A549 treated with AZD9567 at 1 μM for 4 hours (cell line): ENCODE results near the gene NFKB2. TPM values are rescaled to one million over a fixed set of nuclear protein-coding genes. Genes with fewer than 3 reads are reported as not detected.

Experiments used
- total RNA-seq: library from RNA; stranded (reverse); fragments of 200-300 nt; extraction: Qiagen RNA extraction; gene quantifications from 5 replicates; pipeline ENCODE4 v1.2.3, GENCODE V29; 2022; ENCODE audit not compliant: insufficient read depth

Gene NFKB2
- total RNA-seq = 41.6 to 72.1 TPM (median 51.9 TPM) in 5 replicates

DNA sequence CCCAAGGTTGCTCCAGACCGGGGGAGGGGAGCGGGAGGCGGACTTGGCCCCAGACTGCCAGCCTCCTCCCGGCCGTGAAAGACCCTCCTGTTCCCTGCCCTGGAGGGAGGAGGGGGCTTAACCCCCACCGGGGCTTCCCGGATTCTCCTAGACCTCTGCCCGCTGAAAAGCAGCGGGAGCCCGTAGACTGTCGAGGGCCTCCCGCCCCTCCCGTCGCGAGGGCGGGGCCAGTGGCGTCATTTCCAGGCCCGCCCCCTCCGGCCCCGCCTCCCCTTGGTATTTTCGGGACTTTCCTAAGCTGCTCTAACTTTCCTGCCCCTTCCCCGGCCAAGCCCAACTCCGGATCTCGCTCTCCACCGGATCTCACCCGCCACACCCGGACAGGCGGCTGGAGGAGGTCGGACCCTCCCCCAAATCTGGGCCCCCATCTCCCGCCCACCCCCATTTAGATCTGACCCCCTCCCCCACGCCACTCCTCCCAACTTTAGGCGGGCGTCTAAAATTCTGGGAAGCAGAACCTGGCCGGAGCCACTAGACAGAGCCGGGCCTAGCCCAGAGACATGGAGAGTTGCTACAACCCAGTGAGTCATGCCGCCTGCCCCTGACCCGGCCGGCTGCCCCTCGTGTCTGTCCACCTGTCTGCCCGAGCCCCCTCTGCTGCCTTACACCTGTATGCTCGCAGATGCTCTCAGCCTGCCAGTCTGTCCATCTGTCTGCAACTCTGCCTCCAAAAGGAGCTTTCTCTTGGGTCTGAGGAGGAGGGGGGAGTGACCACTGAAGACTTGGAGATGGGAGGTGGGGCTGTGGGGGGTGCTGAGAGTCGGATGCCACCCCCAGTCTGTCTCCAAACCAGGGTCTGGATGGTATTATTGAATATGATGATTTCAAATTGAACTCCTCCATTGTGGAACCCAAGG lies at the start of gene NFKB2:
TSS of gene NFKB2 (plus strand) at position 306 of the 917 bp plus-strand sequence. CDS start at position 561, 255 bp downstream.

DNA sequence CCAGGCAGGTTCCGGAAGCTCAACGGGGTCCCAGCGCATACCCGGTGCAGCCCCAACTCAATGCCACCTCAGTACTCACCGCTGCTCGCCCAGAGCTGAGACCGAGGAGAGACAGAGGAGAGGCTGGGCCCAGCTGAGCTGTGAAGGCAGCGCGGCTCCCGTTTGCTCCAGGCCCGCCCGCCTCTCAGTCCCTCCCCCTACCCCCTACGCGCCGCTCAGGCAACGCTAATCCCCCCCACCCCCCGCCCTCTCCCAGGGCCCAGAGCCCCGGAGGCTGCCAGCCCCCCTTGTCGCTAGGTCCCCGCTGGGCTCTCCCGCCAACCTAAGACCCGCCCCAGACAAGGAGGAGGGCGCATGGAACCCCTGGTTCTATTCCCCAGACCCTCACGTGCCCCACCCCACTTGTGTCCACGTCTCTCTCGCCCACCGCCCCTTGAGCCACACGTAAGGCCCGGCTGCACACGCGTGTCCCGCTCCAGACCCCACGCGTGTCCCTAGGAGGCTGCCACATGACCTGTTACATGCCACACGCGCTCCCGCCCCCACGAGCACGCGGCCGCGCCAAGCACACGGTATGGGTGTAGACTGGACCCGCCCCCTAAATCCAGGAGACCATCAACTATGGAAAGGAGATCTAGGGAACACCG lies 23.2 kb downstream of the NFKB2 start, which contains the start of gene PSD:
TSS of gene PSD (minus strand) at position 164 of the 647 bp plus-strand sequence. CDS start 1,747 bp downstream, outside the sequence.

DNA sequence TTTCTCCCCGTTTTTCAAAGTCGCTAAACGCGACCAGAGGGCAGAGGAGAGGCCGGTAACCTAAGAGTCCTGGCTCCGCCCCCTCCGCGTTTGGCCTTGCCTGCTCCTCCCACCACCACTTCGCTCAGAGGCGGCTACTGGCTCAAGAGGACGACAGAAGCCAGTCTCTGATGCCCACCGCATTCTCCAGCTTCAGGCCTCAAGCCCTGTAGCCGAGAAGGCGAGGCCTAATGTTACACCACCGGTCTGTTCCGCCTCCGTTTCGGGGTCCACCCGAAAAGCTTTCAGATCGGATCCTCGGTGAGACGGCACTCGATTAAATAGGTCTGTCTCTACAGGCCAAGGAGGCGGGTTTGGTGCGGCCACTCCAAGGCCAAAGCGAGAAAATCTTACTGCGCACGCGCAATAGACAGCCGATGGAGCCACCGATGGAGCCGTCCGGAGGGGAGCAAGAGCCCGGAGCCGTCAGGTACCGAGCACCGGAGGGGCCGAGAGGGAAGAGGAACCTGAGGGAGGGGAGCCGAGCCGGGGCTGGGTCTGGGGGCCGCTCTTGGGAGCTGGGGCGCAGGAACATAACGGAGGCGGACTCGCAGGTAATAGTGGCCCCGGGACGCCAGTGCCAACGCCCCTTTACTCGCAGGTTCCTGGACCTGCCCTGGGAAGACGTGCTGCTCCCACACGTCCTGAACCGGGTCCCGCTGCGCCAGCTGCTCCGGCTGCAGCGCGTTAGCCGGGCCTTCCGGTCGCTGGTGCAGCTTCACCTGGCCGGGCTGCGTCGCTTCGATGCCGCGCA lies 25.4 kb downstream of the NFKB2 start, which contains the start of gene FBXL15:
TSS of gene FBXL15 (plus strand) at position 123 of the 793 bp plus-strand sequence. CDS start at position 417, 294 bp downstream.

DNA sequence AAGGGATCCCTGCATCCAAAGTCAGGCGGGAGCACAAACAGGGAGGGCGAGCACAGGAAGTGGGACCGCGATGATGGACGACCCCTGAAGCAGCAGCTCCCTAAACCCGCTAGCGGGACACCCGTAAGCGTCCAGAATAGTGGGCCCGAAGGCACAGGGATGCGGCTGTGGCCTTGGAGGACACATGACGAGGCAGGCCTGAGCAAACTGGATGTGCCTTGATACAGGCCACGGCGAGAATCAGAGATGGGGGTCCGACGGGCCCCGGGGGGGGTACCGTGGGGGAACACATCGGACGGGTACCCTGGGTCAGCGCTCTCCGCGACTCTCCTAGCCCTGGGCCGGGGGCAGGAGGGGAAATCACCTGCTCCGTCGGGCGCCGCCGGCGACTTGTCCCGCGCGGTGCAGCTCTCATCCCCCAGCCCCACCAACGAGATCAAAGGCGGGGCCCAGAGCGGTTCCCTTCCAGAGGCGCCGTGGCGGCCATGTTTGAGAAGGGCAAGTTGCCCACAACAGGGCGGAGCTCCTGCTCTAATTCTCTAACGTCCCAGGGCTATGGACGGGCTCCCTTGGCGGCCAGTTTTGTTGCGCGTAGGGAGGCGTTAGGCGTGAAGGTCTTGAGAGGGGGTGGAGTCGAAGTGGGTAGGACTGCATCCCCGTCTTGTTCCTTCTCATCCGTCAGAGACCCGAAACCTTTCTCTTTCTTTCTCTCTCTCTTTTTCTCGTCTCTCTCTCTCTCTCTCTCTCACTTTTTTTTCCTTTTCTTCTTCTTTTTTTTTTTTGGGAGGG lies 36.9 kb downstream of the NFKB2 start, which contains the start of gene CUEDC2:
TSS of gene CUEDC2 (minus strand) at position 413 of the 789 bp plus-strand sequence. CDS start 7,386 bp downstream, outside the sequence.

DNA sequence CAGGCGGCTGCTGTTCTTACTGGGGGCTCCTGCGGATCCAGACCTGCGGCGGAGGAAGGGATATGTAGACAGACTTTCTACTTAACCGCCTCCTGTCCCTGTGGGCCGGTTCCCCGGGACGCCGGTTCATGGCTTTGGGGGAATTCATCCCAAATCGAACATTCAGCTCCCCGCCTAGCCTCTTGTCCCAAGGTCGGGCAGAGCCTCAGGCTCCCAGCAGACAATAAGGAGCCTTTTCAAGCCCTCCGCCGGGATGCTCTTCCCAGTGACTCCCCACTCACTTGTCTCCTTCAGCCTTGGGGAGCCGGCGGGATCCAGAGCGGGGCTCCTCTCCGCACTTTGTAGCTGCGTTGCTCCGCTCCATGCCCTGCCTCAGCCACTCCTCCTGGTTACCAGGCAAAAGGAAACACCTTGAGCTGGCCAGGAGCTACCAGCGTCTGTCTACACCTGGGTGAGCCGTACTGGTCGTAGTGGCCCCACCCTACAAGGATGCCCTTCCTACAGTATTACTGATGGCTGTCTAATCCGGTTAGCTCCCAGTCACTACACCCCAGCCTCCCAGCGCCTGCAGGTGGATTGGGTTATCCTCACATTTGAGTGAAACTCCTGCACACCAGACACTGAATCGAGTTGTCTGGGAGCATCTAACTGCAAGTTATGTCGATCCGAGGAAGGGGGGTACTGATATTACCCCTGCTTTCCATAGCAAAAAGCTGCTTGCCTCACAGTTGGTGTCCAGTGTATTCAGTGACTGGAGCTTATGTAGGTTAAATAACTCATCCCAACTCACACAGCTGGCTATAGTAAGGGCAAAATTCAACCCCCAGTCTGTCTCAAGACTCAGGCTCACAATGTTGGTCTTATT lies 55.8 kb downstream of the NFKB2 start, which contains the start of gene C10orf95:
TSS of gene C10orf95 (minus strand) at position 439 of the 865 bp plus-strand sequence. CDS start 450 bp downstream, outside the sequence.

Other genes starting within 250 kb of the NFKB2 start
- gene NOLC1, start 243.3 kb upstream of the NFKB2 start, total RNA-seq = 164 to 179 TPM (median 178 TPM) in 5 replicates
- 0.31 to 1.5 TPM (median 0.42 TPM) in 5 replicates for gene ELOVL3, start 169.4 kb upstream of the NFKB2 start, total RNA-seq
- 0.35 to 0.70 TPM (median 0.63 TPM) in 4 of 5 replicates, not detected in the other for gene PITX3, start 154.2 kb upstream of the NFKB2 start, total RNA-seq
- 23.9 to 28.6 TPM (median 27.0 TPM) in 5 replicates for gene GBF1, start 150.2 kb upstream of the NFKB2 start, total RNA-seq
- 0.43 to 0.81 TPM (median 0.68 TPM) in 4 of 5 replicates, not detected in the other for gene PSD, start 23.1 kb downstream of the NFKB2 start, total RNA-seq
- gene FBXL15, start 25.1 kb downstream of the NFKB2 start, total RNA-seq = 4.8 to 11.7 TPM (median 11.0 TPM) in 5 replicates
- gene CUEDC2, start 36.9 kb downstream of the NFKB2 start, total RNA-seq = 53.9 to 67.4 TPM (median 66.5 TPM) in 5 replicates
- 0.05 to 0.15 TPM (median 0.09 TPM) in 3 of 5 replicates, not detected in the others for gene C10orf95, start 55.8 kb downstream of the NFKB2 start, total RNA-seq
- 85.2 to 107 TPM (median 93.5 TPM) in 5 replicates for gene ACTR1A, start 107.0 kb downstream of the NFKB2 start, total RNA-seq
- gene SUFU, start 108.3 kb downstream of the NFKB2 start, total RNA-seq = 5.0 to 8.4 TPM (median 7.5 TPM) in 5 replicates
- gene TRIM8, start 248.8 kb downstream of the NFKB2 start, total RNA-seq = 36.2 to 41.8 TPM (median 38.8 TPM) in 5 replicates